ENCODE results near the gene SLC25A14.

SLC25A14 gene

GRCh38 chrX:130378024-130378669 lies 38.4 kb downstream of the SLC25A14 start:
- DNase-seq, result peak in 11 of 56 donors; percentile 0 to 9 (median 1)

DNA sequence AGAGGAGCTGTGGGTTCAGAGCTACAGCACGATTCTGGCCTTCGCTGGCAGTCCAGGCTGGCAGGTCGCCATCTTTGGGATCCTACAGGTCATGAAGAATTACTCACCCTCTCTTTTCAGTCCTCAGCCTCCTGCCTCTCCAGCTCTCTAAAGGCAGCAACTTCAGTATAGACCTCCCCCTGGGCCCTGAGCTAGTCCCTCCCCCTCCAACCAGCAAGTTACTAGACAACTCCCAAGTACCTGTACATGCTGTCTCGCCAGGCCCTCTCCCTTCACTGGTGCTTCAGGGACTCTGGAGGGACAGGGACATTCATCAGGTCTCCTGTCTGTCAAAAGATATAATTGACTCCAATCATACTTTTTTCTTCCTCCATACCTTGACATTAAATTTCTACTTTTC lies 45.8 kb downstream of the SLC25A14 start, which contains the start of gene GPR119:
TSS of gene GPR119 (minus strand) at position 155 of the 400 bp plus-strand sequence. CDS start 227 bp downstream, outside the sequence.
- DNase-seq, result no peak

- DNase-seq, result no peak
Observed at GRCh38 chrX:130386408-130386808, 46.7 kb downstream of the SLC25A14 start.

GRCh38 chrX:130393451-130394074 lies 53.8 kb downstream of the SLC25A14 start:
- DNase-seq, result peak in 48 of 56 donors; percentile 1 to 71 (median 24)

GRCh38 chrX:130395341-130395740 lies 55.6 kb downstream of the SLC25A14 start:
- no peak for DNase-seq

DNA sequence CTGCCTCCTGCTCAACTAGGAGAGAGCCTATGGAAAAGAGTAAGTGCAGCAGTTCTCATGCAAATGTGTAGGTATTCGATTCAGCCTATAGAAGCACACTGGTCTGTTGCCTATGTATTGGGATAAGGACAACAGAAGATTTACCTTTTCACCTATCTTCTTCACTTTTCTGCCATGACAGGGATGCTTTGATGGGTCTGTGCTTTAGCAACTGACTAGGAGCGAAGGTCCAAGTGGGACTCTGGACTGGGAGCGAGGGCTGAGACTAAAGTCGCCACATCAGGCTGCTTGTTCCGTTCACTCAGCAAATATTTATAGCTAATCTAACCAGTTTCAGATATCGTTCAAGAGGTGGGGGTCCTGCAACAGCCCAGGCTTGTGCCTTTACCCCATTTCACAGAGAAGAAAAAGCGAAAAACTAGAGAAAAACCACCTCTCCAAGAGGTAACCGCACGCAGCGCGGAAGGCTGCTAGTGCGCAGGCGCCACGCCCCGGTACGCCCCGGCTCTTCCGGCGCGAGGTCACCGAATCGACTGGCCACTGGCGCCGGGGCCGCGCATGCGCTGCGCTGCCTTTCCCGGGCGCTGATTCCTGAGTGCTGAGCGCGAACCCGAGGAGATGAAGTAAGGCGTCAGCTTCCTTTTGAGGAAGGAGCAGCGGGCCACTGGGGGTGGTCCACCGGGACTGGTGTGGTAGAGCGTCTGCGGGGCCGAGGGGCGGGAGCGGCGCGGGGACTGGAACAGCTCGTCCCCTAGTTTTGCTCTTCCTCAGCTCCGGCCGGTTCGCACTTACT lies 61.9 kb downstream of the SLC25A14 start, which contains the start of gene RBMX2:
TSS of gene RBMX2 (plus strand) at position 573 of the 793 bp plus-strand sequence. CDS start at position 619, 46 bp downstream.
- DNase-seq, result peak in 55 of 56 donors; percentile 0 to 78 (median 50)

DNA sequence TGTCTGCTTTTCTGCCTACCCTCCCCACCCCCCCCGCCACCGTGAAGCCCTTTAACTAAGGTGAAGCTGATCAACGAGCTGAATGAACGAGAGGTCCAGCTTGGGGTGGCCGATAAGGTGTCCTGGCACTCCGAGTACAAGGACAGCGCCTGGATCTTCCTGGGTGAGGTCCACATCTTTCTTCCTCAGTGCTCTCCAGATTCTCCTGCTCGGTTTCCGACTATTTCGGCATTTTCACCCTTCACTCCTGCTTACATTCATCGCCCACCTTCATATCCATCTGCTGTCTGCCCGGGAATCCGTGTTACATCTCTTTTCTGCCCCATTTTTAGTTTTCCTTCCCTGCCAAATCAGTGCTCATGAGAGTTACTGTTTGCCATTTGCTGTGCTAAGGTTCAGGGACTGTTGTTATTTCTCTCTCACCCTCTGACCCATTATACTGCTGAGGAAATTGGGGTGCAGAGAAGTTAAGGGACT lies 62.5 kb downstream of the SLC25A14 start:
- DNase-seq, result peak in 1 of 56 donors; percentile 24

- no peak for DNase-seq
Observed at GRCh38 chrX:130413415-130413814, 73.7 kb downstream of the SLC25A14 start.

DNA sequence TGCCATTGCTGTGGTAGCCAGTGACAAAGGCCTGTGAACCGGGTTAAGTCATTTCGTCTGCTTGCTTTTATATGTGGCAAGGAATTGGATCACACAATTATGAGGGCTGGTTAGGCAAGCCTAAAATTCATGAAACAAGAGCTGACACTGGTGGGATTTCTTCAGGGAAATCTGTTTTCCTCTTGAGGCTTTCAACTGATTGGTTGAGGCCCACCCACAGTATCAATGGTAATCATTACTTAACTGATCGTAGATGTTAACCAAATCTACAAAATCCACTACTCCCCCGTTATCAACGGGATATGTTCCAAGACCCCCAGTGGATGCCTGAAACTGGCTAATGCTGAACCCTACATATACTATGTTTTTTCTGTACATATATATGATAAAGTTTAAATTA lies 75.1 kb downstream of the SLC25A14 start:
- DNase-seq, result no peak

- no peak for DNase-seq
Observed at GRCh38 chrX:130415201-130415600, 75.5 kb downstream of the SLC25A14 start.

GRCh38 chrX:130416785-130417184 lies 77.1 kb downstream of the SLC25A14 start:
- DNase-seq, result no peak

GRCh38 chrX:130418066-130418465 lies 78.3 kb downstream of the SLC25A14 start:
- DNase-seq, result no peak

GRCh38 chrX:130418740-130419139 lies 79.0 kb downstream of the SLC25A14 start:
- DNase-seq, result no peak

DNA sequence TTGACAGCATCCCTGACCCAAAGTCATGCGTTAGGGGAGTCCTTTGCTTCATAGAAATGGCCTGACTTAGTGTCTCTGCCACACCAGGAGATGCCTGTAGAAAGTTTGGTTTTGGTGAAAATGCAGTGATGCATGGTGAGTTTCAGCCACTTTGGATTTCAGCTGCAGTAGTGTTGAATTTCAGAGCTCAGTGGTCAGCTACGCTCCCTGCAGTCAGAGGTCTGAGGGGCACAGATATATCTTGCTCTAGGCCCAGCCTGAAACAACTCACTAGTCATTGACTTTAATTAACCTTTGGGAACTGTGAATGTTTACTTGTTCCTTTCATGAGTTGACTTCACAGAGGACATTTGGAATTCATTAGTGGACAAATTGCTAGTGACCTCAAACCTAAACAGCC lies 79.5 kb downstream of the SLC25A14 start:
- DNase-seq, result no peak

Data from nucleus accumbens (tissue), 56 donors.